CD4-positive, alpha-beta T cell treated with Interleukin-17A for 1 hour (primary cell): Measurements from ENCODE around the gene ULK4.
"Not testable (repeated sequence)": the region's sequence is repeated elsewhere in the genome, so short reads cannot be mapped to it uniquely, and the experiment has no call there.

Experiments used
- DNase-seq: peaks from one replicate; pipeline ENCODE4 v3.0.0-alpha.2; 2020

The ULK4 gene

GRCh38 chr3:41288785-41289184 lies 673.1 kb downstream of the ULK4 start:
- DNase-seq, result no peak

DNA sequence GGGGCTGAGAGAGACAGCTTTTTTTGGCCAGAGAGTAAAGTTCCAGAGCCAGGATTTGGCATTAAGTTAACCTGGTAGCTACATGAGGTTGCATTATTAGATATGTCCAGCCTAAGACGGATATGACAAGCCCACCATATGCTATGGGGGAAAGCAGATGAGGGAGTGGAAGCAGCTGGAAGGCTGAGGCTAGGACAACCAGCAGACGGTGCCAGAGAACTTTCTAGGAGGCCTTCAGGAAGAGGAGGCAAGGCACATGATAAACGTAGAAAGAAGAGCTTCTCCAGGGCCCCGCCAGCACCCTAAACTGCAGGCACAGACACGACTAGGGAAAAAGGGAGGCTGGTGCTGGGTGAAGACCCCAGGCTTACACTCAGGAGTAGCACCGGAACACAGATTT lies 675.6 kb downstream of the ULK4 start:
- no peak for DNase-seq

GRCh38 chr3:41284934-41285333 lies 677.0 kb downstream of the ULK4 start:
- not testable (repeated sequence) for DNase-seq

- DNase-seq, result no peak
These were observed 684.0 kb downstream of the ULK4 start for GRCh38 chr3:41277790-41278465.

GRCh38 chr3:41276191-41276590 lies 685.7 kb downstream of the ULK4 start:
- DNase-seq, result no peak

DNA sequence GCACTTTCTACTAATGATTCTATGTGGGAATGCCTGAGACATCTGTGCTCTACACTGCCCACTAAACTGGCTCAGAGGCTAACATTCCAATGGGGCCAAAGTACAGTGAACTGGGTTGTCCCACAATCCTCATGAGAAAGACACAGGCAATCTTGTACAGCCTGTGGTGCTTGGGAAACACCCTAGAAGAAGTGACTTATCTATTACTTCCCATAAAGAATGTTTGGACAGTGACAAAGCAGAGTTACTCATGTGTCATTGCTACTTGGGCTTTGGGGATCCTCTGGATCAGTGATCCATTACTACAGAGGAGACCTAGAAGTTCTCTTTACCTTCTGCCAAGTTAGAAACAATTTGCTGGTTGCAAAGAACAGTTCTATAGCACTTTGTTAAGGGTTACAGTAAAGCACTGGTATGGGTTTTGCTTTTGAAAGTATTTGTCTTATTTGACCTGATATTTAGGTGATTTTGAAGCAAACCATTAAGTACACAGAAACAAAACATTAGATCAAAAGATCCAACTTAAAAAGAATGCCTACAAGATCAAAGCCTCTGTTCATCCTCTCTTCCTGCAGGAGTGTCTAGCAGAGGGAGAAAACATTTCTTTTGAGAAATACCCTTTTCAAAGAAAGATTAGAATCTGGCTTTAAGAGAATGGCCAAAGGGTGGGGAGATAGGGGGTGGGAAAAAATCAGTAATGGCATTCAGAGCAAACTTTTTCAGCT lies 686.8 kb downstream of the ULK4 start:
- no peak for DNase-seq

GRCh38 chr3:41272667-41273066 lies 689.2 kb downstream of the ULK4 start:
- no peak for DNase-seq

DNA sequence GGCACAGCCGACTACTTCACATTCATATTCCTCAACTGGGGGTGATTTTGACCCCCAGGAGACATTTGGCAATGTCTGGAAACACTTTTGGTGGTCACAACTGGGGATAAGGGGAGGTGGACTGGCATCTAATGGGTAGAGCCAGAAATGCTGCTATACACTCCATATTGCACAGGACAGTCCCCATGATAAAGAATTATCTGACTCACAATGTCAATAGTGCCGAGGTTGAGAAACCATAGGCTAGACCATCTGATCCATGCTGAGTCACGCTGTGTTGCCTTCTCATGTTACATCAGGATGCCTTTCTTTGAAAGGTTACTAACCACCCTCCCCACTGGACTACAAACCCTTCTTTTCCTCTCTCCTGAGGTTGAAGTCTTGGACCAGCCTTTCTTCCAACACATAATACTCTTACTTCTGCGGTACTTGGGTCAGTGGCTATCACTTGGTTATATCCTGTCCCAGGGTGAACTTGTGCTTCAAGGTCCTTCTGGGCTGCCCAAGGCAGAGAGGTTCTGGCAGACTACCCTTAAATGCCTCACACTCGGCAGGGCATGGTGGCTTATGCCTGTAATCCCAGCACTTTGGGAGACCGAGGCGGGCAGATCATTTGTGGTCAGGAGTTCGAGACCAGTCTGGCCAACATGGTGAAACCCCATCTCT lies 693.8 kb downstream of the ULK4 start:
- DNase-seq, result no peak

- DNase-seq, result no peak
These were observed 696.1 kb downstream of the ULK4 start for GRCh38 chr3:41265823-41266273.

DNA sequence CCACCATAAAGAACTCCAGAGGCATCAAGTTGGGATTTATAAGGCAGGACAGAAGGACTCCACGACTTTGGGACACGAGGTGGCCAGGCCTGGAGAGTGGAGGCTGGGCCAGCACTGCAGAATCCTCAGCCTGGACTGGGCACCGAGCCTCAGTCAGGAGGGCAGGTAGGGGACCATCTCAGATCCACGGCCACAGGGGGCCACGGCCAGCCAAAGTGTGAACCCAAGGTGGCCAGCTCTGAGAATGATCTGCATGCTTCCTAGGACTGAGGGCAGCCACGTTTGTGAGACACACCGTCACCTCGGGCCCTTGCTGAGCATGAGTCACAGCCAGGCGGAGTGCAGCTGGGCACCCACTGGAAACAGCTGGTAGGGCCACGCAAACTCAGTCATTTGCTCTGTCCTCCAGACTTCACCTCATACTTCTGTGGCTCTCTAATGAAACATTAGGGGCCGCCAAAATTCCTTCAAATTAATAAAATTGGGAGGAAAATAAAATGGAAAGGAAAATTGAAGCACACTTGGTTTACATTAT lies 696.8 kb downstream of the ULK4 start:
- no peak for DNase-seq

DNA sequence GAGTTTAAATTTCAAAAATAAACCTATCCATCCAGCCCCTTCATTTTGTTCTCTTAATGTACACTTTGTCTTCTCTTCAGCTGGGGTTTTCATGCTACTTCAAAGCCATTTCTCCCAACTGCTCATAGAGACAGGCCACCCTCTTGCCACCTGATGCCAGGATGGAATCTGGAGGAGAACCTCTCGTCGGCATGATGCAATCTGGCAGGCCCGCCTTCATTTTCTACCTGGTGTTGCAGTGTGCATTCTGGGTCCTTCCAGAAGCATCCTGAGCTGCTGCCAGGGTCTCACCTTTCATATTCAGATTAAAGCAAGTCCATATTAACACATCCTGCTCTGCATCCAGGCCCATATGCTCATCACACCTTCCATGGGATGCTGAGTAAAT lies 701.8 kb downstream of the ULK4 start:
- DNase-seq, result no peak

- no peak for DNase-seq
These were observed 702.3 kb downstream of the ULK4 start for GRCh38 chr3:41259449-41260062.

GRCh38 chr3:41258239-41258800 lies 703.6 kb downstream of the ULK4 start:
- no peak for DNase-seq

GRCh38 chr3:41251593-41251992 lies 710.3 kb downstream of the ULK4 start:
- DNase-seq, result no peak

GRCh38 chr3:41250825-41251224 lies 711.1 kb downstream of the ULK4 start:
- no peak for DNase-seq

DNA sequence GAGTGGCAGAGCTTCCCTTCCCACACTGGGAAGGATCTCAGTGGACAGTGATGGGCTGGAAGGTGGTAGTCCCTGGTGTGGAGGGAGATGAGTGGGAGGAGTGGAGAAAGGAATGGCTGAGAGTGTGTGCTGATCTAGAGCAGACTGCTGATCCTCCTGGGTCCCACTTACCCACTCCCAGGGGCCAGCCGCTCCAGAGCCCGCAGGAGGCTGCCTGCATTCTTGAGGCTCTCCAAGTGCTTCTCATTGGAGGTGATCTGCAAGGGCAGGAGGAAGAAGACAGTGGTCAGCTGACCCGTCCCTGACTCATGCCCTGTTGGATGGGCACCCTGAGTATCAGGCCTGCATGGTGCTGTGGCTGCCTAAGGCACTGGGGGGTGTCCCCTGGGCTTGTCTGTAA lies 712.6 kb downstream of the ULK4 start:
- DNase-seq, result no peak

- no peak for DNase-seq
These were observed 713.4 kb downstream of the ULK4 start for GRCh38 chr3:41248525-41248924.

DNA sequence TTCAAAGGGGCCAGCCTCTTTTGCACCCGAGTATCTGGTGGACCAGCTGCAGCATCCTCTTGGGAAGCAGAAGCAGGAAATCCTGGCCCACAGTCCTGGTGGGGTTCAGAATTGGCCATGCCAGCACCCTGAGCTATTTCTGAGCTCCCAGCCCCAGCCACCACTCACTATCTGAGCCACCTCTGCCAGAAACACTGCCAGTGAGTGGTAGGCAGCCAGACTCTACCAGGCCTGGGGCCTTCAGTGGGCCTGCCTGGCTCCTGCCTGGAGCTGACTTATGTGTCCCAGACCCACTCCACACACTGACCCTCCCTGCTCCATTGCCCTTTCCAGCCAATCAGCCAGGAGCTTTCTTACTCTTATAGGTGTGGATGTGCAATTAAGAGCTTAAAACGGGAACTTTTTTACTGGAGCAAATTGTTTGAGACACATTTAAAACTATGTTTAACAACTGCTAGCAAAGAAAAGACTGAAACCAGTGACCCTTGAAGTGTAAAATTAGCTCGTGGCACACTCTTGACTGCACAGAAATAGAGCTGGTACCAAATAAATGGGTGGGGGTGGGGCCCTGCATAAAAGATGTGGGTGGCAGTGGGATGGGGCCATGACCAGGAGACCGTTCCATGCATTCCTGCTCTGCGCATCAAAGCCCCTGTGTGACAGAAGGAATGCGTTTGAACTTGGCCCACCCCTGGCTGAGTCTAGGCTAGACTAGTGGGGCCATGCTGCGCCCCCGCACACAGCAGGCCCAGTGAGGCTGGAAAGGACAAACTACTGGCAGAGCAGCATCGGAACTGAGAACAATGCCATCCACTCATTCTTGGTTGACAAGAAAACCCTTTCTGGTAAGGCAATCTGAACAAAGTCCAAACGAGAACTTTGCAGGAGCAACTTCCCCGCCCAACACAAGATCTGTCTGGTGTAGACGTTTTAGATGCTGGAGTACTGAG lies 714.6 kb downstream of the ULK4 start:
- DNase-seq, result no peak

DNA sequence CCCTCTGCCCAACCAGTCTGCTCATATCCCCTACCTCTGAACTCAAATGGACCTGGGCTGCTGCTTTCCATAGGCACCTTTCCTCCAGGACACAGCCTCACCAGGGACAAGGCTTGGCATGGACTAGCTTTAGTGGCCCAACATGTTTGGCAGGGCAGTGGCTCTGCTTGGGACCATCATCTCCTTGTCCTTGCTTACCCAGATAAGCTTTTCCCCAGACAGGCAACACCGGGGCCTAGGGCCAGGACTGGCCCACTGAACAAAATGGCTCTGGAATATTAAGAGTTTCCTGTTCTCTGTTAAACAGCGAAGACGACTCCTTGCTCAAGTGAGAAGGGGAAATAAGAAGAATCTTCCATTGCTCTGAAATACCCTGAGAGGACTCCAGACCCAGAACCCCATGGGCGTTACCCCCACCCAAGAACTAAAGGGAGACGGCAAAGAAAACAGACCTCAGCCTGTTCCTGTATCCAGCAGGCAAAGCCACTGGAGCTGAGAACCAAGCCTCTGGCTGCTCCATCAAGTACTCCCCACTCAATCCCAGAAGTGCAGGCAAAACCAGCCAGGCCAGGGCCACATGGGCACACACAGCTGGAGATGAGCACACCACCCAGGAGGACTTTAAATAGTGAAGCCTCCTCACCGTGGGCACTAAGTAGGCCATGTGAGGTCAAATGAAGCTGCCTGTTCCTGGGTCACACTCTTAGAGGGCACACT lies 717.1 kb downstream of the ULK4 start:
- no peak for DNase-seq

GRCh38 chr3:41243183-41243582 lies 718.7 kb downstream of the ULK4 start:
- no peak for DNase-seq
